Colonic mucosa (tissue), 4 donors: ENCODE data around the gene ALDH1A2. TPM values are rescaled to one million over a fixed set of nuclear protein-coding genes. Genes with fewer than 3 reads are reported as not detected.
"Not testable (repeated sequence)": the region's sequence is repeated elsewhere in the genome, so short reads cannot be mapped to it uniquely, and the experiment has no call there.

Experiments used
- DNase-seq: peaks from one replicate; pipeline ENCODE4 v3.0.0-alpha.2; 2020
- H3K27ac ChIP-seq: fragments of 200-600 bp; one replicate; pipeline ENCODE4 v1.8.0; 2021
- H3K27me3 ChIP-seq: fragments of 200-600 bp; one replicate; pipeline ENCODE4 v1.8.0; 2021
- H3K36me3 ChIP-seq: fragments of 200-600 bp; one replicate; pipeline ENCODE4 v1.8.0; 2021
- H3K4me1 ChIP-seq: fragments of 200-600 bp; one replicate; pipeline ENCODE4 v1.8.0; 2021; ENCODE audit warnings: mild to moderate bottlenecking
- H3K4me3 ChIP-seq: fragments of 200-600 bp; one replicate; pipeline ENCODE4 v1.8.0; 2021
- H3K9ac ChIP-seq, 2 donors: one replicate each; pipeline ENCODE4 v1.7.0; 2013; ENCODE audit warnings: control low read depth in 2 of 2, low read depth in 2 of 2, low read length in 2 of 2
- H3K9me3 ChIP-seq: fragments of 200-600 bp; one replicate; pipeline ENCODE4 v1.8.0; 2021
- CTCF ChIP-seq: fragments of 200-600 bp; IDR thresholded peaks from one replicate; pipeline ENCODE4 v1.8.0; 2022; ENCODE audit warnings: antibody characterized with exemption, mild to moderate bottlenecking
- intact Hi-C: fragments of 100-400 bp; cut with DNase I; formaldehyde crosslinking; loops from one replicate; pipeline ENCODE4 v1.14.1; 2022
- total RNA-seq, 2 donors: library from RNA; stranded (reverse); fragmentation: NEBNext Ultra II Directional in 1 of 2; extraction: Animal tissue kit (Norgen Biotek cat#: 25700) in 1 of 2; gene quantifications; one replicate each; pipeline ENCODE4 v1.2.1, GENCODE V29; 2021
- donor health status: healthy.
- donor health status: DM: no; HTN: no; CAD: no.
- donor health status: DM: no; HTN: no; CAD: no.

ALDH1A2 gene
- total RNA-seq, 2 donors from 2014 or later: 1.9 to 2.5 TPM

- no peak overlapping the region for H3K27ac ChIP-seq
- H3K27me3 ChIP-seq: no peaks in the 10 kb centered on the region
- no peaks in the 10 kb centered on the region for H3K9me3 ChIP-seq
- no peaks in the 10 kb centered on the region for H3K36me3 ChIP-seq
- no peak for TF ChIP-seq CTCF
- no peak overlapping the region for H3K9ac ChIP-seq
- H3K4me3 ChIP-seq: no peak overlapping the region
- no peaks in the 10 kb centered on the region for H3K4me1 ChIP-seq
- intact Hi-C loops: no loop called here
- no peak for DNase-seq
Measured at GRCh38 chr15:58014470-58014869, 51.0 kb downstream of the ALDH1A2 start.

GRCh38 chr15:58014040-58014439, 51.5 kb downstream of the ALDH1A2 start:
- Histone ChIP-seq H3K36me3 (no peaks in the 10 kb centered on the region), H3K27me3 (no peaks in the 10 kb centered on the region), H3K4me1 (no peaks in the 10 kb centered on the region), H3K27ac (no peak overlapping the region), H3K9ac (no peak overlapping the region), H3K9me3 (no peaks in the 10 kb centered on the region), H3K4me3 (no peak overlapping the region)
- DNase-seq: no peak
- TF ChIP-seq CTCF: no peak
- intact Hi-C loops: no loop called here

GRCh38 chr15:58010983-58011382, 54.5 kb downstream of the ALDH1A2 start:
- Histone ChIP-seq H3K9ac (no peak overlapping the region), H3K9me3 (no peaks in the 10 kb centered on the region), H3K36me3 (no peaks in the 10 kb centered on the region), H3K4me1 (no peaks in the 10 kb centered on the region), H3K27ac (no peak overlapping the region), H3K27me3 (no peaks in the 10 kb centered on the region), H3K4me3 (no peak overlapping the region)
- no peak for DNase-seq
- no peak for TF ChIP-seq CTCF
- intact Hi-C loops: no loop called here

- H3K27me3 ChIP-seq: no peaks in the 10 kb centered on the region
- intact Hi-C loops: no loop called here
- no peaks in the 10 kb centered on the region for H3K4me1 ChIP-seq
- DNase-seq: no peak
- no peak overlapping the region for H3K27ac ChIP-seq
- no peak overlapping the region for H3K9ac ChIP-seq
- no peaks in the 10 kb centered on the region for H3K9me3 ChIP-seq
- no peak for TF ChIP-seq CTCF
- no peak overlapping the region for H3K4me3 ChIP-seq
- no peaks in the 10 kb centered on the region for H3K36me3 ChIP-seq
Measured at GRCh38 chr15:58003810-58004209, 61.7 kb downstream of the ALDH1A2 start.

GRCh38 chr15:58002338-58003126, 63.0 kb downstream of the ALDH1A2 start:
- no peaks in the 10 kb centered on the region for H3K4me1 ChIP-seq
- H3K4me3 ChIP-seq: no peak overlapping the region
- no peak overlapping the region for H3K27ac ChIP-seq
- no peaks in the 10 kb centered on the region for H3K36me3 ChIP-seq
- no peak for DNase-seq
- H3K27me3 ChIP-seq: no peaks in the 10 kb centered on the region
- TF ChIP-seq CTCF: no peak
- H3K9ac ChIP-seq: no peak overlapping the region
- intact Hi-C loops: no loop called here
- H3K9me3 ChIP-seq: no peaks in the 10 kb centered on the region

- DNase-seq, H3K4me3 ChIP-seq, H3K27me3 ChIP-seq, H3K36me3 ChIP-seq, intact Hi-C loops, H3K9ac ChIP-seq, H3K9me3 ChIP-seq, H3K27ac ChIP-seq, H3K4me1 ChIP-seq: not testable (repeated sequence)
Measured at GRCh38 chr15:57999699-58000098, 65.8 kb downstream of the ALDH1A2 start.
